GM19395 (cell line): ENCODE data around the gene ADGRD1.
"Not testable (repeated sequence)": the region's sequence is repeated elsewhere in the genome, so short reads cannot be mapped to it uniquely, and the experiment has no call there.

Experiments
- ATAC-seq: cut with Tn5 transposase; IDR thresholded peaks from one replicate; pipeline ENCODE4 v1.9.1; 2021; ENCODE audit warnings: mild to moderate bottlenecking, moderate library complexity; ENCODE audit not compliant: unreplicated experiment

The ADGRD1 gene

GRCh38 chr12:130983328-130984017 lies 29.8 kb downstream of the ADGRD1 start:
- no peak for ATAC-seq

GRCh38 chr12:130984183-130985058 lies 30.7 kb downstream of the ADGRD1 start:
- no peak for ATAC-seq

GRCh38 chr12:130987151-130987931 lies 33.6 kb downstream of the ADGRD1 start:
- ATAC-seq, result no peak

- no peak for ATAC-seq
Observed at GRCh38 chr12:130988261-130988660, 34.6 kb downstream of the ADGRD1 start.

- ATAC-seq, result no peak
Observed at GRCh38 chr12:130988751-130989150, 35.0 kb downstream of the ADGRD1 start.

- no peak for ATAC-seq
Observed at GRCh38 chr12:130989391-130989790, 35.7 kb downstream of the ADGRD1 start.

GRCh38 chr12:130990034-130990433 lies 36.3 kb downstream of the ADGRD1 start:
- no peak for ATAC-seq

- ATAC-seq, result no peak
Observed at GRCh38 chr12:130992448-130992847, 38.7 kb downstream of the ADGRD1 start.

GRCh38 chr12:130992979-130993538 lies 39.4 kb downstream of the ADGRD1 start:
- no peak for ATAC-seq

GRCh38 chr12:130993759-130994670 lies 40.3 kb downstream of the ADGRD1 start:
- no peak for ATAC-seq

GRCh38 chr12:130994821-130995375 lies 41.2 kb downstream of the ADGRD1 start:
- ATAC-seq, result no peak

GRCh38 chr12:130995386-130995969 lies 41.8 kb downstream of the ADGRD1 start:
- not testable (repeated sequence) for ATAC-seq

GRCh38 chr12:130998136-130998535 lies 44.4 kb downstream of the ADGRD1 start:
- ATAC-seq, result no peak

- no peak for ATAC-seq
Observed at GRCh38 chr12:131000000-131000486, 46.3 kb downstream of the ADGRD1 start.

GRCh38 chr12:131001493-131001892 lies 47.8 kb downstream of the ADGRD1 start:
- ATAC-seq, result no peak

- no peak for ATAC-seq
Observed at GRCh38 chr12:131002216-131002631, 48.5 kb downstream of the ADGRD1 start.

GRCh38 chr12:131003036-131003715 lies 49.5 kb downstream of the ADGRD1 start:
- no peak for ATAC-seq

GRCh38 chr12:131003716-131004045 lies 50.0 kb downstream of the ADGRD1 start:
- no peak for ATAC-seq

- no peak for ATAC-seq
Observed at GRCh38 chr12:131004166-131004565, 50.5 kb downstream of the ADGRD1 start.
